Measurements from ENCODE around the gene RILPL2.

DNA sequence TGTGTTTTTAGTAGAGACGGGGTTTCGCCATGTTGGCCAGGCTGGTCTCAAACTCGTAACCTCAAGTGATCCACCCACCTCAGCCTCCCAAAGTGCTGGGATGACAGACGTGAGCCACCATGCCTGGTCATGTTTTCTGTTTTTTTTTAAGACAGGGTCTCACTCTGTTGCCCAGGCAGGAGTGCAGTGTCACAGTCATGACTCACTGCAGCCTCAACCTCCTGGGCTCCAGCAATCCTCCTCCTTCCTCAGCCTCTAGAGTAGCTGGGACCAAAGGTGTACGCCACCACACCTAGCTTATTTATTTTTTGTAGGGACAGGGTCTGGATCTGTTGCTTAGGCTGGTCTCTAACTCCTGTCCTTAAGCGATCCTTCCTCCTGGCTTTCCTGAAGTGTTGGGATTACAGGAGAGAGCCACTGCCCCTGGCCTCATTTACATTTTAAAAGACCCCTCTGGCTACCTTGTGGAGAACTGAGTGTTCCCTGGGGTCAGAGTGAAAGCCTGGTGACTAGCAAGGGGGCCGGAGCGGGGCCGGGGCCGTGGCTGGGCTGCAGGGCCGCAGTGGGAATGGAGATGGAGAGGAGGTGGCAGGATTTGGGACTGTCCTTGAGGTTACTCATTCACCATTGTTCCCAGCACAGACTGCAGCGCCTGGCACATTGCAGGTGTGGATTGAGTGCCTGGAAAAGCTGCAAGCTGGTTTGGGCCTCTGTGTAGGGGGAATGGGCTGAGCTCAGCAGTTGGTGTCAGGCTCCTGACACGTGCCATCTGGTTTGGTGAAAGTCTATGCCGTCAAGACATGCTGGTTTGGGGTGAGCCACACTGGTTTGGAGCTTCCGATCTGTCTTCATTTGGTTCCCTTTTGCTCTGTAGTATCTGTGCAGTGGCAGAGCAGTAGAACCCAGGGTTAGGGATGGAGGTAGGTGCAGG lies 34.5 kb downstream of the RILPL2 start:
- TF ChIP-seq, protein P1, sequence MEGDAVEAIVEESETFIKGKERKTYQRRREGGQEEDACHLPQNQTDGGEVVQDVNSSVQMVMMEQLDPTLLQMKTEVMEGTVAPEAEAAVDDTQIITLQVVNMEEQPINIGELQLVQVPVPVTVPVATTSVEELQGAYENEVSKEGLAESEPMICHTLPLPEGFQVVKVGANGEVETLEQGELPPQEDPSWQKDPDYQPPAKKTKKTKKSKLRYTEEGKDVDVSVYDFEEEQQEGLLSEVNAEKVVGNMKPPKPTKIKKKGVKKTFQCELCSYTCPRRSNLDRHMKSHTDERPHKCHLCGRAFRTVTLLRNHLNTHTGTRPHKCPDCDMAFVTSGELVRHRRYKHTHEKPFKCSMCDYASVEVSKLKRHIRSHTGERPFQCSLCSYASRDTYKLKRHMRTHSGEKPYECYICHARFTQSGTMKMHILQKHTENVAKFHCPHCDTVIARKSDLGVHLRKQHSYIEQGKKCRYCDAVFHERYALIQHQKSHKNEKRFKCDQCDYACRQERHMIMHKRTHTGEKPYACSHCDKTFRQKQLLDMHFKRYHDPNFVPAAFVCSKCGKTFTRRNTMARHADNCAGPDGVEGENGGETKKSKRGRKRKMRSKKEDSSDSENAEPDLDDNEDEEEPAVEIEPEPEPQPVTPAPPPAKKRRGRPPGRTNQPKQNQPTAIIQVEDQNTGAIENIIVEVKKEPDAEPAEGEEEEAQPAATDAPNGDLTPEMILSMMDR (IDR thresholded peaks at IDR 0.05) = no peak
- no peak for TF ChIP-seq POLR2A (IDR thresholded peaks at IDR 0.05)

Measured in prostate gland (tissue), 2 donors.